LNCAP (cell line): ENCODE data around the gene COL6A5.

ENCODE experiments used
- CTCF ChIP-seq: fragments of 450-650 bp; IDR thresholded peaks from 2 replicates; pipeline ENCODE4 v1.5.1; 2017; ENCODE audit warnings: mild to moderate bottlenecking

COL6A5 gene

GRCh38 chr3:130491431-130491830 lies 146.0 kb downstream of the COL6A5 start:
- no peak for TF ChIP-seq CTCF

GRCh38 chr3:130504701-130505100 lies 159.2 kb downstream of the COL6A5 start:
- no peak for TF ChIP-seq CTCF

GRCh38 chr3:130506031-130506430 lies 160.6 kb downstream of the COL6A5 start:
- TF ChIP-seq CTCF = no peak

- no peak for TF ChIP-seq CTCF
These were observed 162.3 kb downstream of the COL6A5 start for GRCh38 chr3:130507746-130508145.

GRCh38 chr3:130509008-130509407 lies 163.5 kb downstream of the COL6A5 start:
- TF ChIP-seq CTCF = no peak

GRCh38 chr3:130514681-130515080 lies 169.2 kb downstream of the COL6A5 start:
- TF ChIP-seq CTCF = no peak

- no peak for TF ChIP-seq CTCF
These were observed 170.3 kb downstream of the COL6A5 start for GRCh38 chr3:130515755-130516154.
